ENCODE data around the gene VPS52. TPM values are rescaled to one million over a fixed set of nuclear protein-coding genes. Genes with fewer than 3 reads are reported as not detected.

Gene VPS52
- total and polyA plus RNA-seq, 9 of the 15 experiments (the other 6 are each of a cell fraction or from before 2014, with no cell fraction given) = 24.4 to 103 (median 40.2) TPM

DNA sequence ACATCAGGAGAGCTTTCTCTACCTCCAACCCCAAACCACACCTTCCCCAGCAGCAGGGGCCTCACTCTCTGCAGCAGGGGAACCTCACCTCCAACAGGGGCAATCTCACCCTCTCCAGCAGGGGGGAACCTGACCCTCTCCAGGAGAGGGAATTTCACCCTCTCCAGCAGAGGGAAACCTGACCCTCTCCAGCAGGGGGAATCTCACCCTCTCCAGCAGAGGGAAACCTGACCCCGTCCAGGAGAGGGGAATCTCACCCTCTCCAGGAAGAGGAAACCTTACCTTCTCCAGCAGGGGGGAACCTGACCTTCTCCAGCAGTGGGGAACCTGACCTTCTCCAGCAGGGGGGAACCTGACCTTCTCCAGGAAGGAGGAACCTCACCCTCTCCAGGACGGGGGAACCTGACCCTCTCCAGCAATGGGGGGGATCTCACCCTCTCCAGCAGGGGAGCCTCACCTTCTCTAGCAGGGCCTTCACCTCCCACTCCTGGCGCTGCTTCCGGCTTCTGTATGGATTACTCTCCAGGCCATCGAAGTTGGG, 8.4 kb upstream of the VPS52 start (continued):
- TF ChIP-seq, protein P1, sequence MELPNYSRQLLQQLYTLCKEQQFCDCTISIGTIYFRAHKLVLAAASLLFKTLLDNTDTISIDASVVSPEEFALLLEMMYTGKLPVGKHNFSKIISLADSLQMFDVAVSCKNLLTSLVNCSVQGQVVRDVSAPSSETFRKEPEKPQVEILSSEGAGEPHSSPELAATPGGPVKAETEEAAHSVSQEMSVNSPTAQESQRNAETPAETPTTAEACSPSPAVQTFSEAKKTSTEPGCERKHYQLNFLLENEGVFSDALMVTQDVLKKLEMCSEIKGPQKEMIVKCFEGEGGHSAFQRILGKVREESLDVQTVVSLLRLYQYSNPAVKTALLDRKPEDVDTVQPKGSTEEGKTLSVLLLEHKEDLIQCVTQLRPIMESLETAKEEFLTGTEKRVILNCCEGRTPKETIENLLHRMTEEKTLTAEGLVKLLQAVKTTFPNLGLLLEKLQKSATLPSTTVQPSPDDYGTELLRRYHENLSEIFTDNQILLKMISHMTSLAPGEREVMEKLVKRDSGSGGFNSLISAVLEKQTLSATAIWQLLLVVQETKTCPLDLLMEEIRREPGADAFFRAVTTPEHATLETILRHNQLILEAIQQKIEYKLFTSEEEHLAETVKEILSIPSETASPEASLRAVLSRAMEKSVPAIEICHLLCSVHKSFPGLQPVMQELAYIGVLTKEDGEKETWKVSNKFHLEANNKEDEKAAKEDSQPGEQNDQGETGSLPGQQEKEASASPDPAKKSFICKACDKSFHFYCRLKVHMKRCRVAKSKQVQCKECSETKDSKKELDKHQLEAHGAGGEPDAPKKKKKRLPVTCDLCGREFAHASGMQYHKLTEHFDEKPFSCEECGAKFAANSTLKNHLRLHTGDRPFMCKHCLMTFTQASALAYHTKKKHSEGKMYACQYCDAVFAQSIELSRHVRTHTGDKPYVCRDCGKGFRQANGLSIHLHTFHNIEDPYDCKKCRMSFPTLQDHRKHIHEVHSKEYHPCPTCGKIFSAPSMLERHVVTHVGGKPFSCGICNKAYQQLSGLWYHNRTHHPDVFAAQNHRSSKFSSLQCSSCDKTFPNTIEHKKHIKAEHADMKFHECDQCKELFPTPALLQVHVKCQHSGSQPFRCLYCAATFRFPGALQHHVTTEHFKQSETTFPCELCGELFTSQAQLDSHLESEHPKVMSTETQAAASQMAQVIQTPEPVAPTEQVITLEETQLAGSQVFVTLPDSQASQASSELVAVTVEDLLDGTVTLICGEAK (IDR thresholded peaks at IDR 0.05) = no peak
- TF ChIP-seq, protein P1 (CRISPR knock-in tag; IDR thresholded peaks at IDR 0.05) = no peak
- TF ChIP-seq ZBTB7A (IDR thresholded peaks at IDR 0.05; ENCODE audit: borderline replicate concordance, control insufficient read depth, low read depth, low read length) (peak; percentile 77), NCOA4 (IDR thresholded peaks at IDR 0.05; ENCODE audit: partially characterized antibody) (no peak), RFX7 (CRISPR knock-in tag; IDR thresholded peaks at IDR 0.05) (no peak), ZBTB1 (CRISPR knock-in tag; IDR thresholded peaks at IDR 0.05; ENCODE audit: borderline replicate concordance, low read depth) (no peak), ARHGAP35 (IDR thresholded peaks at IDR 0.05; ENCODE audit: partially characterized antibody) (no peak)
- TF ChIP-seq, protein P2, sequence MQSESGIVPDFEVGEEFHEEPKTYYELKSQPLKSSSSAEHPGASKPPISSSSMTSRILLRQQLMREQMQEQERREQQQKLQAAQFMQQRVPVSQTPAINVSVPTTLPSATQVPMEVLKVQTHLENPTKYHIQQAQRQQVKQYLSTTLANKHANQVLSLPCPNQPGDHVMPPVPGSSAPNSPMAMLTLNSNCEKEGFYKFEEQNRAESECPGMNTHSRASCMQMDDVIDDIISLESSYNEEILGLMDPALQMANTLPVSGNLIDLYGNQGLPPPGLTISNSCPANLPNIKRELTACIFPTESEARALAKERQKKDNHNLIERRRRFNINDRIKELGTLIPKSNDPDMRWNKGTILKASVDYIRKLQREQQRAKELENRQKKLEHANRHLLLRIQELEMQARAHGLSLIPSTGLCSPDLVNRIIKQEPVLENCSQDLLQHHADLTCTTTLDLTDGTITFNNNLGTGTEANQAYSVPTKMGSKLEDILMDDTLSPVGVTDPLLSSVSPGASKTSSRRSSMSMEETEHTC (IDR thresholded peaks at IDR 0.05) = no peak
- TF ChIP-seq, protein P3, sequence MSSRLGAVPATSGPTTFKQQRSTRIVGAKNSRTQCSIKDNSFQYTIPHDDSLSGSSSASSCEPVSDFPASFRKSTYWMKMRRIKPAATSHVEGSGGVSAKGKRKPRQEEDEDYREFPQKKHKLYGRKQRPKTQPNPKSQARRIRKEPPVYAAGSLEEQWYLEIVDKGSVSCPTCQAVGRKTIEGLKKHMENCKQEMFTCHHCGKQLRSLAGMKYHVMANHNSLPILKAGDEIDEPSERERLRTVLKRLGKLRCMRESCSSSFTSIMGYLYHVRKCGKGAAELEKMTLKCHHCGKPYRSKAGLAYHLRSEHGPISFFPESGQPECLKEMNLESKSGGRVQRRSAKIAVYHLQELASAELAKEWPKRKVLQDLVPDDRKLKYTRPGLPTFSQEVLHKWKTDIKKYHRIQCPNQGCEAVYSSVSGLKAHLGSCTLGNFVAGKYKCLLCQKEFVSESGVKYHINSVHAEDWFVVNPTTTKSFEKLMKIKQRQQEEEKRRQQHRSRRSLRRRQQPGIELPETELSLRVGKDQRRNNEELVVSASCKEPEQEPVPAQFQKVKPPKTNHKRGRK (tag; IDR thresholded peaks at IDR 0.05) = no peak
- TF ChIP-seq, protein P4, sequence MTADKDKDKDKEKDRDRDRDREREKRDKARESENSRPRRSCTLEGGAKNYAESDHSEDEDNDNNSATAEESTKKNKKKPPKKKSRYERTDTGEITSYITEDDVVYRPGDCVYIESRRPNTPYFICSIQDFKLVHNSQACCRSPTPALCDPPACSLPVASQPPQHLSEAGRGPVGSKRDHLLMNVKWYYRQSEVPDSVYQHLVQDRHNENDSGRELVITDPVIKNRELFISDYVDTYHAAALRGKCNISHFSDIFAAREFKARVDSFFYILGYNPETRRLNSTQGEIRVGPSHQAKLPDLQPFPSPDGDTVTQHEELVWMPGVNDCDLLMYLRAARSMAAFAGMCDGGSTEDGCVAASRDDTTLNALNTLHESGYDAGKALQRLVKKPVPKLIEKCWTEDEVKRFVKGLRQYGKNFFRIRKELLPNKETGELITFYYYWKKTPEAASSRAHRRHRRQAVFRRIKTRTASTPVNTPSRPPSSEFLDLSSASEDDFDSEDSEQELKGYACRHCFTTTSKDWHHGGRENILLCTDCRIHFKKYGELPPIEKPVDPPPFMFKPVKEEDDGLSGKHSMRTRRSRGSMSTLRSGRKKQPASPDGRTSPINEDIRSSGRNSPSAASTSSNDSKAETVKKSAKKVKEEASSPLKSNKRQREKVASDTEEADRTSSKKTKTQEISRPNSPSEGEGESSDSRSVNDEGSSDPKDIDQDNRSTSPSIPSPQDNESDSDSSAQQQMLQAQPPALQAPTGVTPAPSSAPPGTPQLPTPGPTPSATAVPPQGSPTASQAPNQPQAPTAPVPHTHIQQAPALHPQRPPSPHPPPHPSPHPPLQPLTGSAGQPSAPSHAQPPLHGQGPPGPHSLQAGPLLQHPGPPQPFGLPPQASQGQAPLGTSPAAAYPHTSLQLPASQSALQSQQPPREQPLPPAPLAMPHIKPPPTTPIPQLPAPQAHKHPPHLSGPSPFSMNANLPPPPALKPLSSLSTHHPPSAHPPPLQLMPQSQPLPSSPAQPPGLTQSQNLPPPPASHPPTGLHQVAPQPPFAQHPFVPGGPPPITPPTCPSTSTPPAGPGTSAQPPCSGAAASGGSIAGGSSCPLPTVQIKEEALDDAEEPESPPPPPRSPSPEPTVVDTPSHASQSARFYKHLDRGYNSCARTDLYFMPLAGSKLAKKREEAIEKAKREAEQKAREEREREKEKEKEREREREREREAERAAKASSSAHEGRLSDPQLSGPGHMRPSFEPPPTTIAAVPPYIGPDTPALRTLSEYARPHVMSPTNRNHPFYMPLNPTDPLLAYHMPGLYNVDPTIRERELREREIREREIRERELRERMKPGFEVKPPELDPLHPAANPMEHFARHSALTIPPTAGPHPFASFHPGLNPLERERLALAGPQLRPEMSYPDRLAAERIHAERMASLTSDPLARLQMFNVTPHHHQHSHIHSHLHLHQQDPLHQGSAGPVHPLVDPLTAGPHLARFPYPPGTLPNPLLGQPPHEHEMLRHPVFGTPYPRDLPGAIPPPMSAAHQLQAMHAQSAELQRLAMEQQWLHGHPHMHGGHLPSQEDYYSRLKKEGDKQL (CRISPR knock-in tag; IDR thresholded peaks at IDR 0.05; ENCODE audit: borderline replicate concordance) = no peak
